GM18867 (cell line): ENCODE measurements around the gene C8A.

Experiments
- ATAC-seq: cut with Tn5 transposase; IDR thresholded peaks from one replicate; pipeline ENCODE4 v1.9.1; 2021; ENCODE audit warnings: mild to moderate bottlenecking, moderate library complexity; ENCODE audit not compliant: unreplicated experiment

The C8A gene

DNA sequence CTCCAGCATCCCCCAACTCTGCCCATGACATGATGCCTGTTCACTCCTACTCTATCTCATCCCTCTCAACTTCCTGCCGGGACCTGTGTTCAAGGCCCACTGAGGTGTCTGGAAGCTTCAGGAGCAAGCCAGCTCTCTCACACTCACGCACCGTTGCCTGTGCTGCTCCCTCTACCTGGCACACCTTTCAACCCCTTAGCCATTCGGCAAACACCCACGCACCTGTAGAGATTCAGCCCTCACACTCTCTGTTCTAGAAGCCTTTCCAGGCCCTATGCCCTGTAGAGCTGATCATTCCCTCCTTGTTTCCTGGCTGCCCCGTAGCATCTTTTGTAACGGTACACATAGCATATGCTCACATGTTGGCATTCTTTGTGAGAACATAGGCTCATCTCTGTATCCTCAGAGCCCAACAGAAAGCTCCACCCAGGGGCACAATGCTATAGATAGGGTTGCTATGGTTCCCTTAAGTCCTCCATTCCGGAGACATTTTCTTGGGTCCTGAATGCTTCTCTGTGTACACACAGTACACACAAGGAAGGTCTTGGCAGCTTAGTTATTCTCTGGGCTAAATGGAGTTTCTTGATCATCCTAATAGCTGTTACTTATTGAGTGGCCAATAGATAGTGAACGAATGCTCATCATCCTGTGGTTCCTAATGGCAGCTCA lies 109.9 kb downstream of the C8A start:
- no peak for ATAC-seq

DNA sequence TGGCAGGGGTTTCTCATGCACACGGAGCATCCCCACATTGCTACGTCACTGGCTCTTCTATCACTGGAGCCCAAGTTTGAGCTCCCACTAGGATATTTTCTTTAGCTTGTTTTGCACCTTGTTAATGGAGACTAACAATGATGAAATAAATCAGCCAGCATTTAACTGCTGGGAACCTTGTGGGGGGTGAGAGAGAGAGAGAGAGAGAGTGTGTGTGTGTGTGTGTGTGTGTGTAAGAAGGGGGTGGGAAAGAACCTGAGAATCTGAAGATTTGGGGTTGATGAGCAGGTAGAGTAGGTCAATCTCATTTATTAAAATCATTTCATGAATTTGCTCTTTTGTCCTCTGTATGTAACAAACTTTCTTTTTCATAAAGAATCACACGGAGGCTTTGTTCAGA lies 110.6 kb downstream of the C8A start:
- ATAC-seq: no peak

- no peak for ATAC-seq
These were observed 111.5 kb downstream of the C8A start, which contains the start of gene C8B for GRCh38 chr1:56965916-56966697. TSS of gene C8B (minus strand) at chr1:56966015. CDS start at chr1:56965948, 67 bp downstream.

DNA sequence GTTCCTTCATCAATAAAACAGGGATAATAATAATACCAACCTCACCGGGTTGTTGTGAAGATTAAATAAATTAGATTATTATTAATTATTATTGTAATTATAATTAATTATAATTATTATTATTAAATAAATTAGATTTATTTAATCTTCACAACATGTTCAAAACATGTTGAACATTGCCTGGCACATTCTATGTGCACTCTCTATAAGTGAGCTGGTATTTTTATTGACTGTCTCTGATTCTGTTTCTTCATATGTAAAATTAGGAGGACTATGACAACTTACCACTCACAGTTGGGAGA lies 112.1 kb downstream of the C8A start:
- ATAC-seq: no peak

- no peak for ATAC-seq
These were observed 112.8 kb downstream of the C8A start for GRCh38 chr1:56967355-56967754.
